Kidney epithelial cell (primary cell): ENCODE measurements around the gene JAK2. TPM values are rescaled to one million over a fixed set of nuclear protein-coding genes. Genes with fewer than 3 reads are reported as not detected.

ENCODE experiments used
- DNase-seq: peaks from one replicate; pipeline ENCODE4 v3.0.0-alpha.2; 2010; ENCODE audit warnings: low read depth
- H3K27me3 ChIP-seq: 2 replicates; pipeline ENCODE4 v1.6.0; 2011; ENCODE audit warnings: low read length; ENCODE audit not compliant: control insufficient read depth, insufficient read depth
- H3K36me3 ChIP-seq: 2 replicates; pipeline ENCODE4 v1.5.1; 2011; ENCODE audit warnings: low read length; ENCODE audit not compliant: control insufficient read depth, insufficient read depth
- H3K4me3 ChIP-seq: 2 replicates; pipeline ENCODE4 v1.5.1; 2011; ENCODE audit warnings: low read depth, mild to moderate bottlenecking, control low read depth, low read length
- total RNA-seq: library from RNA; depleted of rRNA; stranded (reverse); fragments of >200 nt; gene quantifications from 2 replicates; pipeline ENCODE4 v1.2.3, GENCODE V29; 2015
- TF ChIP-seq, protein P1 (sequence below): IDR thresholded peaks from 2 replicates; pipeline ENCODE4 v1.5.1; 2011; ENCODE audit warnings: mild to moderate bottlenecking, moderate library complexity, low read length, control low read depth, inconsistent platforms; ENCODE audit not compliant: insufficient read depth, poor library complexity, severe bottlenecking

The JAK2 gene
- total RNA-seq, 1 donor from 2014 or later = 7.1 TPM

DNA sequence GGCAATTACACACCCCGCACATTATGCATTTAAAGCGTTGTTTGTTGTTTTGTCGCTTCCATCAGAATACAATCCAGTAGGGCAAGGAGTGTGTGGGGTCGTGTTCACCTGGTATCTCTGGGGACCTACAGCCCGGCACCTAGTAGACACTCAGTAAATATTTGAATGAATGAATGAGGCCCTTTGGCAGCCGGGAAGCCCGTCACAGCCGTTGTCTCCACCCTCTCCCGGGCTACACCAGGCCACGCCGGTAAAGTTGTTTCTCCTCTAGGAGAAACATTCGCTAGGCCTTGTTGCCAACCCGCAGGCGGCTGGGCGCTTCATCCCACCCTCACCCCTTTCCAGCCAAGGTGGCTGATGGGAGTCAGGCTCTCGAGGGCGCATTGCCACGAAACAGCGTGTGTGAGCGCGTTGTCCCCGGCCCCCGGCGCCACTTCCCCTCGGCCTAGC, 876 bp upstream of the JAK2 start:
- no peaks in the 10 kb centered on the region for H3K27me3 ChIP-seq
- no peaks in the 10 kb centered on the region for H3K36me3 ChIP-seq
- DNase-seq = no peak
- TF ChIP-seq, protein P1, sequence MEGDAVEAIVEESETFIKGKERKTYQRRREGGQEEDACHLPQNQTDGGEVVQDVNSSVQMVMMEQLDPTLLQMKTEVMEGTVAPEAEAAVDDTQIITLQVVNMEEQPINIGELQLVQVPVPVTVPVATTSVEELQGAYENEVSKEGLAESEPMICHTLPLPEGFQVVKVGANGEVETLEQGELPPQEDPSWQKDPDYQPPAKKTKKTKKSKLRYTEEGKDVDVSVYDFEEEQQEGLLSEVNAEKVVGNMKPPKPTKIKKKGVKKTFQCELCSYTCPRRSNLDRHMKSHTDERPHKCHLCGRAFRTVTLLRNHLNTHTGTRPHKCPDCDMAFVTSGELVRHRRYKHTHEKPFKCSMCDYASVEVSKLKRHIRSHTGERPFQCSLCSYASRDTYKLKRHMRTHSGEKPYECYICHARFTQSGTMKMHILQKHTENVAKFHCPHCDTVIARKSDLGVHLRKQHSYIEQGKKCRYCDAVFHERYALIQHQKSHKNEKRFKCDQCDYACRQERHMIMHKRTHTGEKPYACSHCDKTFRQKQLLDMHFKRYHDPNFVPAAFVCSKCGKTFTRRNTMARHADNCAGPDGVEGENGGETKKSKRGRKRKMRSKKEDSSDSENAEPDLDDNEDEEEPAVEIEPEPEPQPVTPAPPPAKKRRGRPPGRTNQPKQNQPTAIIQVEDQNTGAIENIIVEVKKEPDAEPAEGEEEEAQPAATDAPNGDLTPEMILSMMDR = no peak
- peak overlapping the region; percentile 72 for H3K4me3 ChIP-seq

- TF ChIP-seq, protein P1 = no peak
- H3K4me3 ChIP-seq = peak overlapping the region; percentile 72
- DNase-seq = no peak
- no peaks in the 10 kb centered on the region for H3K36me3 ChIP-seq
- no peaks in the 10 kb centered on the region for H3K27me3 ChIP-seq
These were observed 554 bp downstream of the JAK2 start for GRCh38 chr9:4985386-4986266.

DNA sequence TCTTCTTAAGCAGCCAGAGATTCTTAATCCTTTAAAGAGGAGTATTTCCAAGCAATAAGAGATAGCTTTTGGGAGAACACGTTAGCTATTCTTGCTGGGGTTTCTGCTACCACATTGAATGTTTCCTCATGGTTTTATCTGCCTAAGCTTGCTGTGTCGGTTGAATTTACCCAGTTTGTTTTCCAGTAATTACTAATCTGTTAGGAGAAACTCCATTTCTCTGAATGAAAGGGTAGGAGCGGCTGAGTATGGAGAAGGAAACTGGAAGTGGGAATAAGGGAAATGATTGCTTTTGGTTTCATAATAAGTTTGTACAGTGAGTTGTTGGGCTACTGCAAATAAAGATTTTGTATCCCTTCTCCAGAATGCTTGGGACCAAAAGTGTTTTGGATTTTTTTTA, 1.2 kb downstream of the JAK2 start:
- no peak for DNase-seq
- no peaks in the 10 kb centered on the region for H3K36me3 ChIP-seq
- TF ChIP-seq, protein P1 = no peak
- H3K4me3 ChIP-seq = peak overlapping the region; percentile 72
- no peaks in the 10 kb centered on the region for H3K27me3 ChIP-seq

DNA sequence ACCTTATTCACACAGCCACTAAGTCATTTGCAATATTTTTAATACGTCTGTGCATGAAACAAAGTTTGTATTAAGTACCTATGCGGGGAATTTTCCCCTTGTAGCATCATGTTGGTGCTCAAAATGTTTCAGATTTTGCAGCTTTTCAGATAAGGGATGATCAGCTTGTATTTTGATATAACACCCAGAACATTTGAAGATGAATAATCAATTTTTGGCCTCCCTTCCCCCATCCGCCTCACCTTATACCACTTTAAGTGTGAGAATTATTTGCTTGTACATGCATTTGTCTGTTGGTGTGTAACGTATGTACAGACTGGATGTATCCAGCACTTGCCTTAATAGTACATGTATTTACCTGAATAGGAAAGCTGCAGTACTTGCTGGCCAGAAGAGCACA, 1.7 kb downstream of the JAK2 start:
- H3K27me3 ChIP-seq = no peaks in the 10 kb centered on the region
- TF ChIP-seq, protein P1 = no peak
- DNase-seq = no peak
- no peak overlapping the region for H3K4me3 ChIP-seq
- H3K36me3 ChIP-seq = no peaks in the 10 kb centered on the region

- DNase-seq = no peak
- Histone ChIP-seq H3K36me3 (peaks cover 2% of the 10 kb centered on the region), H3K4me3 (no peak overlapping the region), H3K27me3 (no peaks in the 10 kb centered on the region)
- TF ChIP-seq, protein P1 = peak; percentile 75
These were observed 2.9 kb downstream of the JAK2 start for GRCh38 chr9:4987961-4988421.
